Suppressor macrophage treated with lipopolysaccharide for 1 hour (primary cell): Measurements from ENCODE around the gene GATAD2A.
"Not testable (repeated sequence)": the region's sequence is repeated elsewhere in the genome, so short reads cannot be mapped to it uniquely, and the experiment has no call there.

ENCODE experiments used
- DNase-seq, 3 donors: peaks; one replicate each; pipeline ENCODE4 v3.0.0-alpha.2; 2020 to 2022

Gene GATAD2A, protein sequence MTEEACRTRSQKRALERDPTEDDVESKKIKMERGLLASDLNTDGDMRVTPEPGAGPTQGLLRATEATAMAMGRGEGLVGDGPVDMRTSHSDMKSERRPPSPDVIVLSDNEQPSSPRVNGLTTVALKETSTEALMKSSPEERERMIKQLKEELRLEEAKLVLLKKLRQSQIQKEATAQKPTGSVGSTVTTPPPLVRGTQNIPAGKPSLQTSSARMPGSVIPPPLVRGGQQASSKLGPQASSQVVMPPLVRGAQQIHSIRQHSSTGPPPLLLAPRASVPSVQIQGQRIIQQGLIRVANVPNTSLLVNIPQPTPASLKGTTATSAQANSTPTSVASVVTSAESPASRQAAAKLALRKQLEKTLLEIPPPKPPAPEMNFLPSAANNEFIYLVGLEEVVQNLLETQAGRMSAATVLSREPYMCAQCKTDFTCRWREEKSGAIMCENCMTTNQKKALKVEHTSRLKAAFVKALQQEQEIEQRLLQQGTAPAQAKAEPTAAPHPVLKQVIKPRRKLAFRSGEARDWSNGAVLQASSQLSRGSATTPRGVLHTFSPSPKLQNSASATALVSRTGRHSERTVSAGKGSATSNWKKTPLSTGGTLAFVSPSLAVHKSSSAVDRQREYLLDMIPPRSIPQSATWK

DNA sequence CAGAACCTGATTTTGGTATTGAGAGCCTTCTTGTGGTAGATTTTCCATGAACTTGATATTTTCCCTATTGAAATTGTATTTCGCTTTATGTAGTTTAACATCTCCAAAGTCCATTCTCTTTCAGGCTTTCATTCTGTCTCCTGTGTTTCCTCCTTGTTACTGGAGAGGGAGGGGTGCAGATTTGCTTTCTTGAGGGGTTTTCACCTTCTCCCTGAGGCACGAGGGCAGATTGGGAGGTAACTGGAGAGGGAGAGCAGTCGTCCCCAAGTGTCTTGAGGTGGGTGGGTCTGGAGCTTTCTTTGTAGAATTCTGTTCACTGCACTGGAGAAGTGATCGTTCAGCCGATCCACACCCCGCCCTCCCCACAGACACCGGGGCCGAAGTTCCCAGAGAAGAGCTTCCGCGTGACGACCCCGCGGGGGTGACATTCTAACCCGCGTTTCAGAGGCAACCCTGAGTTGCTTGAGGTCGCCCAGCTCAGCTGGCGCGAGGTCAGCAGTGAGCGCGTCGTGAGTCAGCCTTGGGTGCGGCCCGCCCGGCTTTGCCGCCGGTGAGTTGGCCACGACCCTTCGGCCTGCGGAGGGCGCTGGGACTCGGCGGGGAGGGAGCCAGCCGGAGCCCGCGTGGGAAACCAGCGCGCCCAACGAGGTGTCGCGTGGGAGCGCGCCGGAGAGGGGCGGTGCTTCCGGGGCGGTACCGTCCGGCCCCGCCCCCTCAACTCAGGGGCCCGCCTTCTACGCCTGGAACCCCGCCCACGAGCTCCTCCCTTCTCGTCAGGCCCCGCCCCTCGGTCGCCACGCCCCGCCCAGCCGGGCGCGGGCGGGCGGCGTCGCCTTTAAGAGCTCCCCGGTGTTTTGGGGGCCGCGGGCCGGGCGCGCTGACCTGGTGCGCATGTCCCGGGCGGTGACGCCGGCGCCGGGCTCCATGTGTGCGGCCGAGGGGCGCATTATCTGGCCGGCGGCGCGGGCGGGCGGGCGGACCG lies at the start of gene GATAD2A:
Gene GATAD2A, plus strand, starts transcription at position 797 of the 982 bp plus-strand sequence. CDS start 59,671 bp downstream, outside the sequence.
- peak; percentile 97 to 100 (median 99) for DNase-seq

DNA sequence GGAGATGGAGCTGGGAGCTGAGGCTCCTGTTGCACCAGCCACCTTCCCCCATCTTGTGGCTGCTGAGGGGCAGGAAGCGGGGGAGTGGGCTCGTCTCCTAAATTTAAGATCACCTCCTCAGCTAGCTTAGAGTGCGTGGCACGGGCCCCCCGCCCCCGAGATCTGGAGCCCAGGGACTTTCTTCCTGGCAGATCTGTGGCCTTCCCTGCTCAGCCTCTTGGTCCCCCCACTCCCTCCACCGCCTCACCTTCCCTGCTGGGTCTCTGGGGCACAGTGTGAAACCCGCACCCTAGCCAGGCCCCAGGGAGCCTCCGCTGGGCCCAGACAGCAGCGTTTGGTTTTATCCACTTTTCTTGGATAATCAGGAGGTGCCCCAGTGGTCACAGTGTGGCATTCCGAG lies 49.0 kb upstream of the GATAD2A start:
- DNase-seq, result no peak

DNA sequence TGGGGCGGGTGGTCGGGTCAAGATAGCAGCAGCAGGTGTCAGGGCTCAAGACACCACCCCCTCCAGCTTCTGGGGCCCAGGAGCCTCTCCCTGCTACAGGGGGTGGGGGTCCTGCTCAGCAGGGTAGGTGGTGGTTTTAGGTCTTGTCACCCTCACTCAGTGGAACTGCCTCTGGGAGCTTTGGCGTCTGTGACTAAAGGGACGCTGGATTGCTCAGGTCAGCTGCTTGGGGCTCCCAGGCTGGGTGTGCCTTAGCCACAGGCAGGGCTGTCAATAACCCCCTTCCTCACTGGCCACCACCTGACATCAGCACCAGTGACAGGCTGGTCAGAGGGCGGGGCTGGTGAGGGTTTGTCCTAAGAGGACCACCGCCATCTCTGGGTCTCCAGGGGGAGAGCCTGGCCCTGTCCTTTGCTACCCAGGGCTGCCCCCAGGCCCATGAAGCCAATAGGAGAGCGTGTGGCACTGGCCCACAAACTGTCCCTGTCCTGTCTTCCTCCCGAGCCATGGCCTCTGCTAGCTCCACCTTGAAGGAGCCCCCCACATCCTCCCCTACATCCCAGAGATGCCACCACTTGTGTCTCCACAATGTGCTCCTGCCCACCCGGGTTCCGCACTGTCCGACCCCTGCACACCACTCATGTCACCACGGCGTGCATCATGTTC lies 48.4 kb upstream of the GATAD2A start:
- DNase-seq, result no peak

DNA sequence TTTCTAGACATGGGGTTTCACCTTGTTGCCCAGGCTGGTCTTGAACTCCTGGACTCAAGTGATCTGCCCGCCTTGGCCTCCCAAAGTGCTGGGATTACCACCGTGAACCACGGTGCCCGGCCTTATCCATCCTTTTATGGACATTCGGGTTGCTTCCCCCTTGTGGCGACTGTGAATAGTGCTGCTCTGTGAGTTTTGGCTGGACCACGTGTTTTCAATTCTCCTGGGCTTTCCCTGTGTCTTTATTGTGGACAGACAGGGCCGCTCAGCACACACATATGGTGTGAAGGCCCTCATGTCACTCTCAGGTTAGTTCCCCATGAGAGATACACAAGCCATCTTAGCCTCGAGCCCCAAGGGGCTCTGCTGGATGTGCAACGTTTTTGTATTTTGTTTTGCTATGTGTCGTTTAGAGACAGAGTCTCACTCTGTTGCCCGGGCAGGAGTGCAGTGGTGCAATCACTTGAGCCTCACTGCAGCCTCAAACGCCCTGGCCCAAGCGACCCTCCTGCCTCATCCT lies 44.3 kb upstream of the GATAD2A start:
- peak; percentile 89 to 92 (median 91) for DNase-seq

DNA sequence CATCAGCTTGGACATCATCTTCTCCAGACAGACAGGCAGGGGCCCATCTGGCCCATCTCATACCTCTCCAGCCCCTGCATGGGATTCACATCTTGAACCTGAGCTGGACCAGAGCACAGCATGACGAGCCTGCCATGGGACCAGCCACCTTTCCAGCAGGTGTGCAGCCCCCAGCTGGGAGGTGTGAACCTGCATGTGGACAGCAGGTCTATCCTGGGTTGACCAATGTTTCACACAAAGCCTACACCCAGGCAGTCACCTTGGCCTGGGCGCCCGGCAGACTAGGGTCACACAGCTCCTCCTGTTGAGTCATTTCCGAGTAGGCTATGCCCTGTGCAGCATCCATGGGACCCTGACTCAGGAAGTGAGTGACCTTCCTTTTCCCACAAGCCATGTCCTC lies 43.4 kb upstream of the GATAD2A start:
- no peak for DNase-seq

DNA sequence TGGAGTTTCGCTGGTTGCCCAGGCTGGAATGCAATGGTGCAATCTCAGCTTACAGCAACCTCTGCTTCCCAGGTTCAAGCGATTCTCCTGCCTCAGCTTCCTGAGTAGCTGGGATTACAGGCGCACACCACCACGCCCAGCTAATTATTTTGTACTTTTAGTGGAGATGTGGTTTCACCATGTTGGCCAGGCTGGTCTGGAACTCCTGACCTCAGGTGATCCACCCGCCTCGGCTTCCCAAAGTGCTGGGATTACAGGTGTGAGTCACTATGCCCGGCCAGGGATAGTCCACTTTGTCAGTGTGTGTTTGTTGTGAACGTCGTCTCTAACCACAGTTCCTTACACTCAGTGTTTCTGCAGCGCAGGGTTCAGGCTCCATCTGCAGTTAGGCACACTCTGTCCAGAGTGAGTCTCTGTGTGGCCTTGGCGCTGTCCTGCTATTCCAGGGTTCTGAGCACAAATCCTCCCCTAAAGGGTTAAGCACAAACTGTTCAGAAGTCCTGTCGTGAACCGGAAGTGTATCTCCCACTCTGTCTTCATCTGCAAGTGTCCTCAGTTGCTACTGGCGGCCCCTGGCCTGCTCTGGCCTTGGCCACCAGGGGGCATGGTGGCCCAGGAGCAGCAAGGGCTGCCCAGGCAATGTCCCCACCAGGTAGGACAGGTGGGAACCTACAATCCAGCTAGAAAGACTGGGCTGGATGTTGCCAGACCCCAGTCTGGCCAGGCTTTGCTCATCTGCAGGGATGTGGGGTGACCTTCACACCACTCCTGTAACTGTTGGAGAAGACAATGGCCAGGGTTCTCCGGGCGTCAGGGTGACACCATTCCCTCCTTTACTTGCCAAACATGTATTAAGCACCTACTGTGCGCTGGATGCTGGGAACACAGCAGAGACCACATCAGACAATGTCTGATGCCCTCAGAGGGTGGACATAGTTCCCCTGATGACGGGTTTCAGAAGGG lies 38.8 kb upstream of the GATAD2A start:
- peak; percentile 77 to 87 (median 80) for DNase-seq

DNA sequence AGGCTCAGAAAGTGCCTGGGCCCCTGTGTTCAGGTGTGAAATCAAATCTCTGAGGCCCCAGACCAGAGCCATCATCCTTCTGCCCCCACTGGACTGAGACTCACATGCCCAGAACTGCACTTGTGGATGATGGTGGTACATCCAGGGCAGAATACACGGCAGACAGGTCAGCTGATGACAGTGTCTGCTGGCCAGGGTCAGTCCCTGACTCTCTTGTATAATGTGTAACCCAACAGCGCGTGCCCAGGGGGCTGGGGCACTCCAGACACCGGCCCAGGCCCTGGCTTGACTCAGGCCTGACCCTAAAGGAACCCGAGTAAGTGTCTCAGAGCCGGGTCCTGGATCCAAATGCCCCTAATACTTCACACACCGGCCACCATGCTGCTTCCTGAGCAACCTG lies 37.4 kb upstream of the GATAD2A start:
- DNase-seq, result no peak

DNA sequence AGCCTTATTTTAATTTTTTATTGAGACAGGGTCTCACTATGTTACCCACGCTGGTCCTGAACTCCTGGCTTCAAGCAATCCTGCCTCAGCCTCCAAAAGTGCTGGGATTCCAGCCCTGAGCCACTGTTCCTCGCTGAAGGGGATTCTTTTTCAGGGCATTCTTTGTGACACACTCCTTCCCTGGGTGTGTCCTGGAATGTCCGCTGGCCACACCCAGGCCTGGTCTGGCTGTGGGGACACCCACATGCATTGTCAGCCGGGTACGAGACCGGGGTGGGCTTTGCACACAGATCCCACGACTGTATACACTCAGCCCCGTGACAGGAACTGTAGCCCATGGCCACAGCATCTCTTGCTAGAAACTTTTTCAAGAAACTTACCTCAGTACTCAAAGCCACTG lies 34.4 kb upstream of the GATAD2A start:
- no peak for DNase-seq

DNA sequence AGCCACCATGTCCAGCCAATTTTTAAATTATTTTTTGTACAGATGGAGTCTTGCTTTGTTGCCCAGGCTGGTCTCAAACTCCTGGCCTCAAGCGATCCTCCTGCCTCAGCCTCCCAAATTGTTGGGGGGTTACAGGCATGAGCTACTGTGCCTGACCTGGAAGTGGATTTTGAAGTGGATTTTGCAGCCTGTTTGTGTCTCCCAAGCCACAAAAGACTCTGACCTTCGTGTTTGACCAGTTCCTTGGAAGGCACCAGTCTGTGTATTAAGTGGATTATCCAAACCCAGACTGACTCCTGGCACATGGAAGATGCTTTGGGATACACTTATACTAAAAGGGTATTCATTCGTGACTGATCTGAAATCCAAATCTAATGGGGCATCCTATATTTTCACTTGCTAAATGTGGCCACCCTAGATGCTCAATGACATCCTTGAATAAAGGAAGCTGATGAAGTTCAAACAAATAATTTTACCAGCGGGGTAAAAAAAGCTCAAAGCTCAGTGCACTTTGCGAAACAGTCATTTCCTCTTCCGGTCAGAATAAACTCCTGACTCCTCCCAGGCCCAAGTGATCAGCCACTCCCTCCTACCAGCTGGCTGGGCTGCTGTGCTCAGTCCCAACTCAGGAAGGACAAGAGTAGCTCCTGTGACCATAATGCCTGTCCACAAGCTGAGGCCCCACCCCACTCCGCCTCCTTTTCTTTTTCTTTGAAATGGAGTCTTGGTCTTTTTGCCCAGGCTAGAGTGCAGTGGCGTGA lies 32.6 kb upstream of the GATAD2A start:
- DNase-seq, result peak; percentile 87 to 91 (median 90)

DNA sequence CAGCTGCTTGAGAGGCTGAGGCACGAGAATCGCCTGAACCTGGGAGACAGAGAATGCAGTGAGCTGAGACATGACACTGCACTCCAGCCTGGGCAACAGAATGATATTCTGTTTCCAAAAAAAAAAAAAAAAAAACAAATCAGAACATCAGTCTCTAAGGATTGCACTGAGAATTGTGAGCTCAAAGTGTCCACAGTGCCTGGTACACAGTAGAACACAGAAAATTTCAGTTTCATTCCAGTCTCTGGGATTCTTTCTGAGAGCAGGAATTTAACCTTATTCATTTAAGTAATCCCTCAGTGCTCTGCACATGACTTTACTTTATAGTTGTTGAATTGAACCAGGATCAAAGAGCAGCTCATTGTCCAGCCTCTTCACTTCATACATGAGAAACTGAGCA lies 25.9 kb upstream of the GATAD2A start:
- DNase-seq, result no peak

DNA sequence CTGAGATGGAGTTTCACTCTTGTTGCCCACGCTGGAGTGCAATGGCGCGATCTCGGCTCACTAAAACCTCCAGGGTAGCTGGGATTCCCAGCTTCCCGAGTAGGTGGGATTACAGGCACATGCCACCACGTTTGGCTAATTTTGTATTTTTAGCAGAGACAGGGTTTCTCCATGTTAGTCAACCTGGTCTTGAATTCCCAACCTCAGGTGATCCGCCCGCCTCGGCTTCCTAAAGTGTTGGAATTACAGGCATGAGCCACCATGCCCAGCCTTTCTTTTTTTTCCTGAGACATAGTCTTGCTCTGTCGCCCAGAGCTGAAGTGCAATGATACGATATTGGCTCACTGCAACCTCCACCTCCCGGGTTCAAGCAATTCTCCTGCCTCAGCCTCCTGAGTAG lies 25.2 kb upstream of the GATAD2A start:
- DNase-seq, result not testable (repeated sequence)

DNA sequence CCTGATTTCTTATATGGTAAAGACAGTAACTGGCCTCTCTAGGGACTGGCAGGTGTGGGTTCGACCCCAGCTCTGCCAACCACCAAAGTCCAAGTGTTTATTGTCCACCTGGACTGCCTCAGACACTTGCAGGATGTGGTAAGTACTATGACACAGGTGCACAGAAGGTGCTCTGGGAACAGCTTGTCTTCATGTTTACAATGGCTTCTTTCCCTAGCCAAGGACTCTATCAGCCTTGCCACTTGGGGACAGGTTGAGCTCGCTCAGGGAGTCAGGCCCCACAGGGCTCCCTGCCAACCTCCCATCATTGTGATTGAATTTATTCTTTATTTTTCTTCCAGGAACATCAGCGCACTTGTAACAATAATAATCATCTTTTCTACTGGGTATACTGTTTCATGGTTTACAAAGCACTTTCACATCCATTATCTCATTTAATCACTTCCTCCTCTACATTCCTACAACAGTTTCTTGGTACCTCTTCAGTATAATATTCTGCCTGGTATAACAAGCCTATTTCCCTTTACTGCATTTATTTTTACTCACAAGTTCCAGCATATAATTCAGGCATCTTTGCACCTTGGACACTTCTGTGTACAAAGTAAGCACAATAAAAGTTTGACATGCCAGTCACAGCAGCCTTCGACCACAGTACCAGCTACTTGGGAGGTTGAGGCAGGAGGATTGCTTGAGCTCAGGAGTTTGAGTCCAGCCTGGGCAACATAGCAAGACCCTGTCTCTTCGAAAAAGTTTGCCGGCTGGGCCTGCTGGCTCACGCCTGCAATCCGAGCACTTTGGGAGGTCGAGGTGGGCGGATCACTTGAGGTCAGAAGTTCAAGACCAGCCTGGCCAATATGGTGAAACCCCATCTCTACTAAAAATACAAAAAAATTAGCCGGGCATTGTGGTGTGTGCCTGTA lies 24.2 kb upstream of the GATAD2A start:
- no peak for DNase-seq

DNA sequence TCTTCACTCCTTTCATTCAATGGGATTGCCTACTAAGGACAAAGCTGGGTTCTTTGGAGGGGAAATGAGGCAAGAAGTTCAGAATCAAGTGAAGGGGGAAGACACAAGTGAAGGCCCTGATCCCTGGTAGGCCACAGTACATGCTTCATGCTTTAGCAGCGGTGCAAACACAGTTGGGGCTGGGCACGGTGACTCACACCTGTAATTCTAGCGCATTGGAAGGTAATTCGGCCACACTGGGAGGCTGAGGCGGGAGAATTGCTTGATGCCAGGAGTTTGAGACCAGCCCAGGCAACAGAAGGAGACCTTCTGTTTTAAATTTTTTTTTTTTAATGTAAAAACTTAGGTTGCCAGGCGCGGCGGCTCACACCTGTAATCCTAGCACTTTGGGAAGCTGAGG lies 23.4 kb upstream of the GATAD2A start:
- no peak for DNase-seq

DNA sequence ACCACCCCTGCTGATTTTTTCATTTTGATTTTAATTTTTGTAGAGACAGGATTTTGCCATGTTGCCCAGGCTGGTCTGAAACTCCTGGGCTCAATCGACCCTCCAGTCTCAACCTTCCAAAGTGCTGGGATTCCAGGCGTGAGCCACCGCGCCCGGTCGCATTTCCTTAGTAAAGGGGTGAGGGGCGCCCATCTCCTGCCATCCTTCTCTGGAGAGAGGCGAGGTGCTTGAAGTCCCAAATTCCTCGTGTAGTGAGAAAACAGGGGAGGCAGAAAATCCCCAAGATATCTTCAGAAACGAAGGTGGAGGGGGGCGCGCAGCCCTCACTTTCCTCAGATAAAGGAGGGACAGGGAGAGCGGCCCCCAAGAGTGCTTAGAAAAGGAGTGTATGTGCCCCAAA lies 21.0 kb upstream of the GATAD2A start:
- no peak for DNase-seq

DNA sequence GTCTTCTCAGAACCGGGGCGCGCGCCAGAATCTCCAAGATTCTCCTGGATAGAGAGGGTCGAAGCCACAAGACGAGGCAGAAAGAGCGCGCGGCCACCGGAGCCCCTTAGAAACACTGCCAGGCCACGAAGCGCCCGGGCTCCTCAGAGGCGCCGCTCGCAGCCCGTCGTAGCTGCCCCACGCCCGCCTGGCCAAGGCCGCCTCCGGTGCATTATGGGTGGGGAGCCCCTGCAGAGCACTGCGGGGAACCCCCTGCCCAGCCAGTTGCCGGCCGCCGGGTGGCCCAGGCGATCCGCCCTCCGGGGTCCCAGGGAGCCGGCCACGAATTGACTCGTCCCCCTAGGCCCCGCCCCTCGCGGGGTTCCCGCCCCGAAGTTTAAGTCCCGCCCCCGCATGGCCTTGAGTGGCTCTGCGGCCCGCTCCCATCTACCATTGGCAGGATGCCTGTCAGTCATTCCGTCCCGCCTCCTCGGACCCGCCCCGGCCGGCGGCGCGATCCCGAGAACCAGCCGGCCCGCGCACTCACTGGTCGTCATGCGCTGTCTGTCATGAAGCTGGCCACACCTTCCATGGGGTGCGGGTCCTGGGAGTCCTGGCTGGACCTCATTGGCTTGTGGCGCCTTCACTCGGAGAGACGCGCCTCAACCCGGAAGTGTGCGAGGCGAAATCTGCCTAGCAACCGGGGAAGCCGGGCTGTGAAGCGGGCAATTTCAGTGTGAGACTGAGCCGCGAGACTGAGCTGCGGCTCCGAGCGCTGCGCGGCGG lies 20.2 kb upstream of the GATAD2A start:
- peak; percentile 100 for DNase-seq

DNA sequence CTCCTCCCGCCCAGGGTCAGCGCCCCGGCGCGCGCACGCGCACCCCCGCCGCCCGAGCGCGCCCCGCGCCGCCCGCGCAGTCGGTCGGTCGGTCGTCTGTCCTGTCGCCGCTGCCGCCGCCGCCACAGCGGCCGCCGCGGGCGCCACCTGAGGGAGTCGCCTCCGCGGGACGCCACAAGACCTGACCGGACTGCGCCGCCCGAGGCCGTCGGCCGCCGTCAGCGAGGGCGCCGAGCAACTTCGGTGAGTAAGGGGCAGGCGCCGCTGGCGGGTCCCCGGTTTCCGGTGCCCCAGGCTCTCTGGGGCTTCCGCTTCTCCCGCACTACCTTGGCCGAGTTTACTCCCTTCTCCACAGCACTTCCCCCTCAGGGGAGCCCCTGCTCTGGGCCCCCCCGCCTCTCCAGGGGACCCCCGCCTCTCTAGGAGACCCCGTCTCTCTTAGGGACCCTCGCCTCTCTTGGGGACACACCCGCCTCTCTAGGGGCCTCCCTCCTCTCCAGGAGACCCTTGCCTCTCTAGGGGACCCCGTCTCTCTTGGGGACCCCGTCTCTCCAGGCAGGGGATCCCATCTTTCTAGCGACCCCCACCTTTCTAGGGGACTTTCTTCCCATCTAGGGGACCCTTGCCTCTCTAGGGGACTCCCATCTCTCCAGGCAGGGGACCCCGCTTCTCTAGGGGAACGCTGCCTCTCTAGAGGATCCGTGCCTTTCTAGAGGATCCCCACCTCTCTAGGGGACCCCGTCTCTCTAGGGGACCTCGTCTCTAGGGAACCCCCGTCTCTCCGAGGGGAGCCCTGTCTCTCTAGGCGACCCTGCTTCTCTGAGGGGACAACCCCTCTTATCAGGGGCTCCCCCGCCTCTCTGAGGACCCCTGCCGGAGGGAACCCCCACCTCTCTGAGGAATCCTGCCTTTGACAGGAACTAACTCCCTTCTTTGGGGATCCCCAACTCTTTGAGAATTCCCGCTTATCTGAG lies 19.3 kb upstream of the GATAD2A start:
- peak in 2 of 3 donors; percentile 56 to 72 for DNase-seq

DNA sequence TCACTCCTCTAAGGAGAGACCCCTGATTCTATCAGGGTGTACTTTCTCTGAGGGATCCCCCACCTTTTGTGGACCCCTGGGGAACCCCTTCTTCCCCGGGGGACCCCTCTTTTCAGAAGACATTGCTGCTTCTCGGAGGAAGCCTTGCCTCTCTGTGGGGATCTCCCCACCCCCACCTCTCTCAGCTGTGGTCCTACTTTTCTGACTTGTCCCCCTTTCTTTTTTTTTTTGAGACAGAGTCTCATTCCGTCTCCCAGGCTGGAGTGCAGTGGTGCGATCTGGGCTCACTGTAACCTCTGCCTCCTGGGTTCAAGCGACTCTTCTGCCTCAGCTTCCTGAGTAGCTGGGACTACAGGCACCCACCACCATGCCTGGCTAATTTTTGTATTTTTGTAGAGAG lies 18.4 kb upstream of the GATAD2A start:
- DNase-seq, result no peak
